Nephron progenitor cell (in vitro differentiated cells): ENCODE measurements around the gene SRSF2.
A peak's percentile ranks its signal among the peaks of the same experiment; 100 is the strongest.

Source experiments
- DNase-seq: peaks from one replicate; pipeline ENCODE4 v3.0.0; 2021
- H3K27ac Mint-ChIP-seq: 2 replicates; pipeline ENCODE4 v1.8.0; 2021; ENCODE audit warnings: mild to moderate bottlenecking, moderate library complexity, mixed read lengths
- H3K27me3 Mint-ChIP-seq: 2 replicates; pipeline ENCODE4 v1.8.0; 2021; ENCODE audit warnings: mild to moderate bottlenecking, low read depth, mixed read lengths; ENCODE audit not compliant: poor library complexity
- H3K36me3 Mint-ChIP-seq: 2 replicates; pipeline ENCODE4 v1.8.0; 2021; ENCODE audit warnings: low read depth, mixed read lengths
- H3K4me1 Mint-ChIP-seq: 2 replicates; pipeline ENCODE4 v1.8.0; 2021; ENCODE audit warnings: mixed read lengths
- H3K4me3 Mint-ChIP-seq: 2 replicates; pipeline ENCODE4 v1.8.0; 2021; ENCODE audit warnings: mild to moderate bottlenecking, moderate library complexity, mixed read lengths
- H3K9me3 Mint-ChIP-seq: 2 replicates; pipeline ENCODE4 v1.8.0; 2021; ENCODE audit warnings: mild to moderate bottlenecking, moderate library complexity, mixed read lengths
- CTCF ChIP-seq: fragments of 200-600 bp; sonication (generic); IDR thresholded peaks from 2 replicates; pipeline ENCODE4 v1.5.0; 2021; ENCODE audit warnings: antibody characterized with exemption

Gene SRSF2

GRCh38 chr17:76736349-76737081, 616 bp downstream of the SRSF2 start:
- Mint-ChIP-seq H3K27ac (peak overlapping the region; percentile 99), H3K9me3 (no peaks in the 10 kb centered on the region), H3K36me3 (peaks cover 47% of the 10 kb centered on the region), H3K27me3 (peaks cover 3% of the 10 kb centered on the region), H3K4me1 (peaks cover 62% of the 10 kb centered on the region), H3K4me3 (peak overlapping the region; percentile 99)
- peak; percentile 75 for DNase-seq
- TF ChIP-seq CTCF, result no peak

- H3K36me3 Mint-ChIP-seq, result peaks cover 47% of the 10 kb centered on the region
- peak overlapping the region; percentile 99 for H3K4me3 Mint-ChIP-seq
- no peak for DNase-seq
- peak overlapping the region; percentile 99 for H3K27ac Mint-ChIP-seq
- H3K4me1 Mint-ChIP-seq, result peaks cover 58% of the 10 kb centered on the region
- peaks cover 3% of the 10 kb centered on the region for H3K27me3 Mint-ChIP-seq
- no peak for TF ChIP-seq CTCF
- H3K9me3 Mint-ChIP-seq, result no peaks in the 10 kb centered on the region
Measured at GRCh38 chr17:76735586-76736348, 1.4 kb downstream of the SRSF2 start.

GRCh38 chr17:76735006-76735405, 2.1 kb downstream of the SRSF2 start:
- H3K4me1 Mint-ChIP-seq, result peaks cover 51% of the 10 kb centered on the region
- H3K27me3 Mint-ChIP-seq, result peaks cover 3% of the 10 kb centered on the region
- H3K36me3 Mint-ChIP-seq, result peaks cover 51% of the 10 kb centered on the region
- no peaks in the 10 kb centered on the region for H3K9me3 Mint-ChIP-seq
- H3K4me3 Mint-ChIP-seq, result peak overlapping the region; percentile 99
- TF ChIP-seq CTCF, result no peak
- peak overlapping the region; percentile 98 for H3K27ac Mint-ChIP-seq
- no peak for DNase-seq

GRCh38 chr17:76734080-76734840, 2.9 kb downstream of the SRSF2 start:
- H3K4me1 Mint-ChIP-seq, result peaks cover 49% of the 10 kb centered on the region
- H3K27ac Mint-ChIP-seq, result peak overlapping the region; percentile 87
- H3K36me3 Mint-ChIP-seq, result peaks cover 58% of the 10 kb centered on the region
- TF ChIP-seq CTCF, result no peak
- H3K9me3 Mint-ChIP-seq, result no peaks in the 10 kb centered on the region
- peak overlapping the region; percentile 99 for H3K4me3 Mint-ChIP-seq
- DNase-seq, result no peak
- H3K27me3 Mint-ChIP-seq, result peaks cover 3% of the 10 kb centered on the region

- Mint-ChIP-seq H3K4me1 (peaks cover 45% of the 10 kb centered on the region), H3K4me3 (peak overlapping the region; percentile 99), H3K36me3 (peaks cover 59% of the 10 kb centered on the region), H3K27me3 (peaks cover 3% of the 10 kb centered on the region), H3K9me3 (no peaks in the 10 kb centered on the region), H3K27ac (peak overlapping the region; percentile 87)
- DNase-seq, result no peak
- no peak for TF ChIP-seq CTCF
Measured at GRCh38 chr17:76733618-76733957, 3.5 kb downstream of the SRSF2 start.
